GM08714 (cell line): ENCODE measurements around the gene NUP210.

ENCODE experiments used
- H3K4me3 ChIP-seq: fragments of 200-500 bp; sonication (Bioruptor generic); 2 replicates; pipeline ENCODE4 v1.5.1; 2014; ENCODE audit warnings: mild to moderate bottlenecking, low read length, inconsistent platforms
- ZNF274 ChIP-seq: IDR thresholded peaks from 2 replicates; pipeline ENCODE4 v1.6.1; 2012; ENCODE audit warnings: mild to moderate bottlenecking, low read depth, low read length

The NUP210 gene

DNA sequence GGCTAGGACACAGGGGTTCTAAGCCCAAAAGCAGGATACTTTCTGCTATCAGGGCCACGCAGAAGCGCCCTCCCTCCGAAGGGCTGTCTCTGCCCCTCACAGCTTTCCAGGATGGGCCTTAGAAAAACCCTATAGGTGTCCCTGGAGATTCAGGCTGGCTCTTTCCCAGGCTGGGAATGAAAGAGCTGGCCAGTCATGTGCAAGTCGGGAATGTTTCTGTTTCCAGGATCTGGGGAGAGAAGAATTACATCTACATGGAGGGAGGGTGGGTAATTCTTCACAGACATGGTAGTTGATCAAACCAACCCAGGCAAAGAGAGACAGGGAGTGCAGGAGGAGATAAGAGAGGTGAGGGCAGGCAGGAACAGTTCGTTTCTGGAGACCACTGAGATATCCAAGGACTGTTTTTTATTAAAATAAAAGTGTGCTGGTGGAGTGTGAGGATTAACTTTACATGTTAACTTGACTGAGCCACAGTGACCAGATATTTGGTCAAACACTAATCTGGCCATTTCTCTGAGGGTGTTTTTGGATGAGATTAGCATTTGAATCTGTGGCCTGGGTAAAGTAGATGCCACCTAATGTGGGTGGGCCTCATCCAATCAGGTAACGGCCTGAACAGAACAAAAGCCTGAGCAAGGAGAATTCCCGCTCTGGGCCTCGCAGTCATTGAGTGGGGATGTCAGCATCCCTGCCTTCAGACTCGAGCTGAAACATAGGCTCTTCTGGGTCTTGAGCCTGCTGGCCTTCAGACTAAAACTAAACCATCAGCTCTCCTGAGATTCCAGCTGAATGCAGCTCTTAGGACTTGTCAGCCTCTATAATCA, 15.3 kb downstream of the NUP210 start:
- no peak overlapping the region for H3K4me3 ChIP-seq
- TF ChIP-seq ZNF274, result no peak

DNA sequence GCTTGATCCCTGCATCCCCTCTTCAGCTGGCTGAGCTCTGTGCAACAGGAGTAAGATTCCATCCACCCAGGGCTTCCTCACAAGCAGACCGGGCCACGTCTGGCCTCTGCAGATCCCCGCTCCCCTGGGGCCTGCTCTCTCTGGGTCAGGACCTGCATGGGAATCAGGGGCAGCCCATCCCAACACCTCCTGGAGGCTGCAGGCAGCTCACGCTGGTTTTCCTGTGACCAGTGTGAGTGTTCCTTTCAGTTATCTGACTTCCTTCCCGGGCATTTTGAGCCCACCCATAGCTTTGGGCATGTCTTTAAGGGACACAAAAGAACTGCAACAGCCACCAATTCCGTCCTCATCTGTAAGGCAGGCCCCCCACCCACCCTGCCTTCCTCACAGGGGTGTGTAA, 16.3 kb downstream of the NUP210 start:
- H3K4me3 ChIP-seq, result no peak overlapping the region
- no peak for TF ChIP-seq ZNF274

DNA sequence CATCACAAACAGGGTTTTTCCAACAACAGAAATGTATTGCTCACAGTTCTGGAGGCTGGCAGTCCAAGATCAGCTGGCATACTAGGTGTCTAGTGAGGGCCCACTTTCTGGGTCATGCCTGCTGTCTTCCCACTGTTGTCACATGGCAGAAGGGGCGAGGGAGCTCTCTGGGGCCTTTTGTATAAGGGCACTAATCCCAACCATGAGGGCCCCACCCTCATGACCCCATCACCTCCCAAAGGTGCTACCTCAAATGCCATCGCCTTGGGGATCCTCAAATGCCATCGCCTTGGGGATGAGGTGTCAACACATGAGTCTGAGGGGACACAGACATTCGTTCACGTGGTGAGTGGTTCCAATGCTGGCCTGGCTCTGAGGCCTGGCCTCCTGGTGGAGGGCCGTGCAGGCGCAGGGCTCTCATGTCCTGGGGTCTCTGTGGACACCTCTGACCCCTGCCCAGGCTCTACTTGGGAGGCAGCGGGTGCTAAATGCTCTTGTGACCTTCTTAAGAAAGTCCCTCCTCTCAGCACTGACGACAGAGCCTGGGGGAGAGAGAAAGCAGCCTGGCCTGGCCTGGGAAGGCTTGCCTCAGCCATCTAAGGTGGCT, 16.8 kb downstream of the NUP210 start:
- TF ChIP-seq ZNF274, result no peak
- no peak overlapping the region for H3K4me3 ChIP-seq

DNA sequence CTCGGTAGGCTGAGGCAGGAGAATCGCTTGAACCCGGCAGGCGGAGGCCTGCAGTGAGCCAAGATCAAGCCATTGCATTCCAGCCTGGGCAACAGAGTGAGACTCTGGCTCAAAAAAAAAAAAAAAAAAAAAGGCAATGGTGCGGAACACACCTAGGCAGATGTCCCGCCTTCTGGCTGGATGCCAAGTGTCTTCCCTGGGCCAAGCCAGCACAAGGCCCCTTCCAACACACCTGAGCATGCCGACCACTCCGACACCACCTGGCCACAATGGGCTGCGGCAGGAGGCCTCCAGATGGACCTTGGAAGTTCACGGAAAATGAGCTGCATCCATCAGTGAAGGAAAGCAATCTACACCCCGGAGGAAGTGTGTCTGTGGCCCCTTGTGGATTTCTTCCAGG, 19.0 kb downstream of the NUP210 start:
- no peak for TF ChIP-seq ZNF274
- H3K4me3 ChIP-seq, result no peak overlapping the region

DNA sequence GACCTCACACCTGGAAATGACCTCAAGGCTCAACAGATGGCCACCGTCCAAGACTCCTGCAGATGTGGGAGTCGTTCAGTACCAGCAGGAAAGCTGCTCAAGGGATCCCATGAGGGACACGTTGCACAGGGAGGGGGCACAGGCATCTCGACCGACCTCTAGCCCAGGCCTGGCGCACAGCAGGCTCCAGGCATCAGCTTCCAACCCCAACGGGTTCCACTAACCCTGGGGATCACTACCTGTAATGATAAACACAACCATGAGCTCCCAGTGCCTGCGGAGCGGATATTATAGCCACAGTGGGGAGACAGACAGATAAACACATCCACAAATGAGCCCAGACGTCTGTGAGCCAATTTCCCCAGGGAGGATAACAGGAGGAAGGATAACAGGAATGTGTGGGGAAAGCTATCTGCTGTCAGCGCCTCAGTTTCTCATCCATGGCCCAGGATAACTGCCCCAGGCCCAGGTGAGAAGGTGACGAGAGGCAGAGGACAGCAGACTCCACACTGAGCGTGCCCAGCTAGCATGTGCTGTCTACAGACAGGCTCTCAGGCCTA, 19.9 kb downstream of the NUP210 start:
- H3K4me3 ChIP-seq, result no peak overlapping the region
- no peak for TF ChIP-seq ZNF274

DNA sequence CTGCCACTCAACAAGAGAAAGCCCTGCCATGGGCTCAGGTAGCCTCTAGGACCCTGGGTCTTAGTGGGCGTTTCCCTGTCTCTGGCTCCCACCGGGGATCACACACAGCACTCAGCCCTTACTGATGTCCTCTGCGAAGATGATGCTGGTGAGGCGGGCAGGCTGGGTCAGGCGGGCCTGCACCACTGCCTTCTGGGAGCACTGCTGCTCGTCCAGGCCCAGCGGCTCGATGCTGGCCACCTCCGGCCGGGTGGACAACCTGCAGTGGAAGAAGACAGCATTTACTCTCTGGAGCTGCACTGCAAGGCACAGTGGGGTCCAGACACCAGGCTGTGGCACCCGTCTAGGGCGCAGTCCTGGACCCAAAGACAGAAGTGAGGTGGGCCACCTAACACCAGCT, 20.5 kb downstream of the NUP210 start:
- TF ChIP-seq ZNF274, result no peak
- H3K4me3 ChIP-seq, result no peak overlapping the region

DNA sequence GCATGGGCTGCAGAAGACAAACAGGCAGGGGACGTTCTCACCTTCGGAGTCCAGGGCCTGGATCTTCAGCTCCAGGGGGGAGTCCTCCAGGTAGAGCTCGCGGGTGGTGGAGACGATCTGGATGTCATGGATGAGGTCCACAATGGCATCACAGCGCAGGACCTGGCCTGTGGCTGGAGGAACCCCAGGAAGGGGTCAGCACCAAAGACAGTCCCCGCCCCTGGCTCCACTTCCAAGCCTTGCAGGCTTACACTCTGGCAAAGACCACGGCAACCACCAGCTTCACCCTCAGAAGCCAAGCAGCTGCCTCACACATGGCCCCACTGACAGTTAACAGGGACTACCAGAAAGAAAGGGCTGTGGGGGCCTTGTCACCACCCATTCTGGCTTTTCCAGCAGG, 22.8 kb downstream of the NUP210 start:
- H3K4me3 ChIP-seq, result no peak overlapping the region
- TF ChIP-seq ZNF274, result no peak

DNA sequence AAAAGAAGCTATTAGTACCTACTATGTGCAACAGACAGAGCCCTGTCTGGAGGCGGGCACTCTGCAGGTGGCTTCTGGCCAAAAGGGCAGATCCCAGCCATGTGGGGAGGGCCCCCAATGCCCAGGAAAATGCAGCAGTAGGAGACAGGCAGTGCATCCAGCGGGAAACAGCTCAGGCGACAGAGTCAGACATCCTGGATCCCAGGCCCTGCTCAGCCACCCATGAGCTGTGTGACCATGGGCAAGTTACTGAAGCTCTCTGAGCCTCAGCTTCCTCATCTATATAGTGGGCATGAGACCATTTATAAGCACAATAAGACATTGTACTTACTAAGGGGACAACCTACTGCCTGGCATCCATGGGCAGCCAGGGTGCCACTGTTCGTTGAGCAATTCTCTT, 25.8 kb downstream of the NUP210 start:
- no peak for TF ChIP-seq ZNF274
- no peak overlapping the region for H3K4me3 ChIP-seq

DNA sequence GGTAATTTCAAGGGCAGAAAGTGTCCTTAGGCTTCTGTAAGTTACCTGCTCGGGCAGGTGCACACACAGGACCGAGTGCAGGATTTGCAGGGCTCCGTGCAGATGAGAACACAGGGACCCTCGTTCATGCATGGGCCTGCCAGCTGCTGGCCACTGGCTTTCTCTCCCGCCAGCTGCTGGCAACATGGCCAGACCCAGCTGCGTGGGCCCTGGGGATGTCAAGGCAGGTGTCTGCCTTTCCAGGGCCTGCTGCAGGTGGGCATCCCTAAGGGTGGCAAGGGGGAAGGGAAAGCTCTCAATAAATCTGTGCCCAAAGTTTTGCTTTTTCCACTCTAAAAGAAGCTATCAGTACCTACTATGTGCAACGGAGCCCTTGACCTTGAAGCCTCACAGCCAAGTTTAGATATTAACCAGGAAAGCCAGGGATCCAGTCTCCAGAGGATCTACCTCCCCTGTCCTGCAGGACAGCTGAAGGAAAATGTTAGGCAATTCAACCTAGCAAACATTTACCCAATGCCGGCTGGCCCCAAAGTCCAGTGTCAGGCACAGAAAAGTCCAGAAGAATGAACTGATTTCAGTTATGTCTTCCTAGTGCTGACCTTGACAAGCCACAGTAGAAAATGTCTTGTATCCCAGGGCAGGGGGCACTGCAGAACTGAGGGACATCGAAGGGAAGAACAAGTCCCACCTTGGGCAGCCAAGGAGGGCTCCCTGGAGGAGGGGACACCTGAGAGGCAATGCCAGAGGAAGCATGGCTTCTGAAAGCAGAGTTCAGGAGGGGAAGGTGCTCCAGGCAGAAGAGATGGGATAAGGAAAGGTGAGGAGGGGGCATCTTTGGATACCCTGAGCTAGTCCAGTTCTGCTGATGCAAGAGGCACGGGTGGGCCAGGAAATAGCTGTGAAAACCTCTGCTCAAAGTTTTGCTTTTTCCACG, 26.4 kb downstream of the NUP210 start:
- no peak overlapping the region for H3K4me3 ChIP-seq
- TF ChIP-seq ZNF274, result no peak

DNA sequence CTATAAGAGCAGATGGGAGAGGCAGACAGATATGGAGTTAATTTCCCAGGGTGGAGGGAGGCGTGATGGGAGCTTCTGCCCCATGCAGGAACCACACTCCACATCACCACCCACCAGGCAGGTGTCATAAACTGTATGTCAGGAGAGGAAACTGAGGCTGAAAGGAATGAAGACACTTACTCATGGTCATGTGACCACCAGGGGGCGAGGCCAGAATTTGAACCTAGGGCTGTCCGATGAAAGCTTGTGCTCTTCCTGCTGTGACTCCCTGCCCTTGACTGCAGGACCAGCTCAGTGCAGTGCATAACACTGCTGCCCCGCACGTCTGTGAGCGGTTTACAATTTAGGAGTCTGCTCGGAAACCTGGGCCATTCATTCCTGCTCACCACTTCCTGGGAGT, 28.8 kb downstream of the NUP210 start:
- no peak overlapping the region for H3K4me3 ChIP-seq
- TF ChIP-seq ZNF274, result no peak

DNA sequence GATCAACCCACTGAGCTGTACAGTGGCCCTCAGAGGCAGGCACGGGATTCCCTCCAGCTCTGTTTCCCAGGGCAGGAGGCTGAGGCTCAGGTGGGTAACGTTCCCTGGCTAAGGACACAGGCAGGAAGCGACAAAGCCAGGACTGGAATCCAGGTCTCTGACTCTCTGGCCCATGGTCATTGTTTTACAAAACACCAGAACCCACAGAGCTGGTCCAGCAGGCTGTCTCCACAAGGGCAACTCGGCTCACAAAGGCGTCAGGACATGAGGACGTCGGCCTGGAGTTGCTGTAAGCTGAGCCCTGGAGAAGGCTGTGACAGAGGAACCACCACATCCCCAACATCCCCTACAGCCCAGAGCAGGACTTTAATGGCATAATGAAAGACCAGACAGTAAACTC, 30.7 kb downstream of the NUP210 start:
- H3K4me3 ChIP-seq, result no peak overlapping the region
- no peak for TF ChIP-seq ZNF274

DNA sequence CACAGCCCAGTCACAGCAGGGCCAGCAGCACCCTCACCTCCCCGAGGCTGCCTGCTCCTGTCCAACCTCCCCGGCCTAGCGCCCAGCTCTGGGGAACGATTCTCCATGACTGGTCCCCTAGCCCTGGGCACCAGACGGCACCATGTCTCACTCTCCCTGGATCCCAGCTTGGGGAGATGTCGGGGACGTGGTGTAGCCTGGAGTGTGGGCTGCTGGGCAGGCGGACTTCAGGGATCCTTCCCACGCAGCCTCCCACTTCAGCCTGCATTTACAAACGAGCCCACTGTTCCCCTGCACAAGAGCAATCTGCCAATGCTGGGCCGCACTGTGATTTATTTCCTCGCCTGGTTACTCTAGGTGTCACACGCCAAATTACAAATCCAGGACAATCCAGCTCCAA, 31.3 kb downstream of the NUP210 start:
- no peak overlapping the region for H3K4me3 ChIP-seq
- TF ChIP-seq ZNF274, result no peak

DNA sequence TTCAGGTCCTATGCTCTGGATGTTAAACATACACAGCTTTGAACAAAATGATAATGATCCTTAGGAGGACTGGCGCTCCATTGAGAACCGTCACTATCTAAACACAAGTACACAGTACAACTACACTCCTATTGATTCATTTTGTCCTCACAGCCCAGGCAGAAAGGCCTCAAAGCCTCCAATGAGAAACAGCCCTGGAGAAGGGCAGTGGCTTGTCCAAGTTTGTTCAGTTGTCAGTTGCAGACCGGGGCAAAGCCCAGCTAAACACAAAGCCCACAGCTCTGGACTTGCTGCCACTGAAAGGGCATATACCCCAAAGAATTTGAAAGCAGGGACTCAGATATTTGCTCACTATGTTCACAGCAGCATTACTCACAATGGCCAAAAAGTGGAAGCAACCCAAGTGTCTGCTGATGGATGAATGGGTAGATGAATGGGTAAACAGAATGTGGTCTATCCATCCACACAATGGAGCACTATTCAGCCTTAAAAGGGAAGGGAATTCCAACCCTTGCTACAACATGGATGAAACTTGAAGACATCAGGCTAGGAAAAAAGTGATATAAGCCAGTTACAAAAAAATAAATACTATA, 34.7 kb downstream of the NUP210 start:
- H3K4me3 ChIP-seq, result no peak overlapping the region
- no peak for TF ChIP-seq ZNF274

DNA sequence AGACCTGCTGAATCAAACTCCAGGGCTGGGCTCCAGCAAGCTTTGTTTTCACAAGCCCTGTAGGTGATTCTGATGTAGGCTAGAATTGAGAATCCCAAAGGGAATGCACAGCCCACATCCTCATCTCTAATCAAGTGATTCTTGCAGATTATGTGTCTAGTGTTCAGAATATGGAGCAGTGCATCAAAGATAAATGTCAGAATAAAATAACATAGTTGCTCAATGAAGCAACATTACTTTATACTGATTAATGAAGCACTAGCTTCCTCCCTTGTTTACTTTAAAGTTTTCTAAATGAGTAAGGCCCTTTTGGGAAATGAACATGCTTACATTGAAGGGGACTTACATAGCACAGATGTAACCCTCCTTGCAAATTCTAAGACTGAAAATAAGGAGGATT, 39.2 kb downstream of the NUP210 start:
- no peak for TF ChIP-seq ZNF274
- H3K4me3 ChIP-seq, result no peak overlapping the region
